Erythroblast (primary cell): ENCODE data around the gene SIPA1L3.

Source experiments
- GATA1 ChIP-seq: IDR thresholded peaks from 2 replicates; pipeline ENCODE4 v1.6.1; 2011; ENCODE audit warnings: low read depth, mild to moderate bottlenecking, control low read depth, low read length, moderate library complexity
- POLR2A ChIP-seq: IDR thresholded peaks from 2 replicates; pipeline ENCODE4 v1.6.1; 2011; ENCODE audit warnings: mild to moderate bottlenecking, low read length

DNA sequence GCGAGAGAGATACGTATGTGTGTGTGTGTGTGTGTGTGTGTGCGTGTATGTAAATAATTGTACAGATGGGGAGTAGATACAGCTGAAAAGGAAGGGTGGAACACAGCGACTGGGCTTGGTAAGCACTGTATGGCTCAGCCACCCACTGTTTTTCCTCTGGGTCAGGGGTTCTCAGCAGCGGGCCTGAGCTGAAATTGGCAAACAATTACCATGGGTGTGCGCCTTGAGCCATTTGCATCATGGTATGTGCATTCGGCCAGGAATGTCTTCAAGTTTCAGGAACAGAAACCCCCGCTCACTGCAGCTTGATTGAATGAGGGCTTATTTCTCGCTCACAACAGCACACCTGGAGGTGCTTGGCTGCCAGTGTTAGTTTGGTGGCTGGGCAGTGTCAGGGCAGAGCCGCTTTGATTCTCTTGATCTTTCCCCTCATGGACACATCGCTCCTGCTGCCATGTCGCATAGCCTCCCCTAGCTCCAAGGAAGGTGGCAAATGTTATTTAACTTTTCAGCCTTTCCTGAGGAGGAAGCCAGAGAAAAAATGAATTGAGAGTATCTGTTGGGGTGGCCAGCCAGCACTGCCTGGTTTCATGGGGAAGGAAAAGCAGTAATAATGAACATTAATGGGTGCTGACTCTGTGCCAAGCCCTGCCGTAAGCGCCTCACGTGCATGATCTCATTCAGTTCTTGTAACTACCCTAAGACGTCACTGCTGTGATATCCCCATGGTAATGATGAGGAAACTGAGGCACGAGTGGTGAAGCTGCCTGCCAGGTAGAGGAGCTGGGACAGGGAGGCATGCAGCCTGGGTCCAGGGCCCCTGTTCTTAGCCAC is 126.9 kb downstream of the SIPA1L3 start:
- no peak for TF ChIP-seq POLR2A
- no peak for TF ChIP-seq GATA1
